ENCODE results near the gene ITPR3. TPM values are rescaled to one million over a fixed set of nuclear protein-coding genes. Genes with fewer than 3 reads are reported as not detected.

Gene ITPR3
- polyA plus RNA-seq, 3 donors: 9.3 to 13.8 (median 13.5) TPM

DNA sequence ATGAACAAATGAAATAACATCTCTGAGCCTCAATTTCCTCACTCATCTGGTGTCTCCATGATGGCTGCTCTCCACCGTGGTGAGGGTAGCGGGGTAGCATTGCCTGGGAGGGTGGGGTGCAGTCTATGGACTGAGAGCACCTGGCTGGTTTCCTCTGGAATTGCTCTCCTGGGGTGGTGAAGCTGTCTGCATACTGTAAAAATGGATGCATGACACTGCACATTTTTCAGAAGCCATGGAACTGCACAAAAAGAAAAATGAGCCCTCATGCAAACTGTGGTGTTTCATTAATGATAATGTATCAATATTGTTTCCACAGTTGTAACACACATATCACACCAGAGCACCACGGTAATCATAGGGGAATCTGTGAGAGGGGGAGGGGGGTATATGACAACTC is 12.1 kb upstream of the ITPR3 start:
- WGBS, 3 donors: 41 to 53% (median 48%) methylated on average over 3 of the region's 3 CpGs
- H3K27ac ChIP-seq (ENCODE audit: low read depth, low read length): no peak overlapping the region

GRCh38 chr6:33609528-33609927 is 11.6 kb upstream of the ITPR3 start:
- no peak overlapping the region for H3K27ac ChIP-seq (ENCODE audit: low read depth, low read length)
- WGBS, 3 donors: 28 to 48% (median 41%) methylated on average over 6 of the region's 6 CpGs

DNA sequence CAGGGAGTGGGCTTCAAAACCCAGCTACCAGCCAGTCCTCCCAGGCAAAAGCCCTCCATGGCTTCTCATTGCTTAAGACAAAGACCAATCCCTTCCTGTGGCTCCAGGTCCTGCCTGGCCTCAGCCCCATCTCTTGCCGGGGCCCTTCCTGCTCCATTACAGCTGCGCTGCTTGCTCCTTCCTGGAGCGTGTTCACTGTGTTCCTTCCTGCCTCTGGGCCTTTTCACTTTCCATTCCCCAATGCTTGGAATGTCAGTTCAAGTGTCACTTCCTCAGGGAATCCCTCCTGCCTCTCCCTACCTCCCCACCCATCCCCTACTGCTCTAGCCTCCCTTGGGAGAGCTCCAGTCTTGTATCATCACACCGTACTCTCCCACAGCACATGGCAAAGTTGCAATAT is 11.1 kb upstream of the ITPR3 start:
- no peak overlapping the region for H3K27ac ChIP-seq (ENCODE audit: low read depth, low read length)
- WGBS, 3 donors: 50 to 71% (median 58%) methylated on average over 4 of the region's 4 CpGs

- H3K27ac ChIP-seq (ENCODE audit: low read depth, low read length): no peak overlapping the region
- 71 to 79% (median 78%) methylated on average over 21 to 22 of the region's 22 CpGs for WGBS, 3 donors
Observed at GRCh38 chr6:33610779-33611732, 10.1 kb upstream of the ITPR3 start.

- no peak overlapping the region for H3K27ac ChIP-seq (ENCODE audit: low read depth, low read length)
- WGBS, 3 donors: 53 to 87% (median 81%) methylated on average over 8 of the region's 8 CpGs
Observed at GRCh38 chr6:33613146-33613794, 7.9 kb upstream of the ITPR3 start.

DNA sequence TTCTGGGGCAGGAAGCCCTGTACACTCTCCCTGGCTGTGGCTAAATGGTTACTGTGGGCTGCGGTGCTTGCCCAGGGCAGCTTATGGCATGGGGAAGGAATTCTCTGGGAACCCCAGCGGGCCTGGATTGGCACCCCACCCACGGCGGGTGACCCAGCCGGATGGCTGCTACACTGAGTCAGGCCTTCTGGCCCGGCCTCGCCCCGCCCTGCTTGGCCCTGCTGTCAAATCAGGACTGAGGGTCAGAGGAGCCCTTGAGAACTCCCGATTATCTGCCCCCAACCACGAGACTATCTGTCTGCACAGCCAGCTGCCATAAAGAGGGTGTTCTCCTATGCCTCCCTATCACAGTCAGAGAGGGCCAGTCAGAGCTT is 7.3 kb upstream of the ITPR3 start:
- H3K27ac ChIP-seq (ENCODE audit: low read depth, low read length): no peak overlapping the region
- 63 to 69% (median 64%) methylated on average over 9 to 10 of the region's 10 CpGs for WGBS, 3 donors

GRCh38 chr6:33616113-33616512 is 5.0 kb upstream of the ITPR3 start:
- 81 to 89% methylated on average over 2 of the region's 2 CpGs; no CpG with 5 or more reads in 1 of the 3 donors for WGBS, 3 donors
- no peak overlapping the region for H3K27ac ChIP-seq (ENCODE audit: low read depth, low read length)

DNA sequence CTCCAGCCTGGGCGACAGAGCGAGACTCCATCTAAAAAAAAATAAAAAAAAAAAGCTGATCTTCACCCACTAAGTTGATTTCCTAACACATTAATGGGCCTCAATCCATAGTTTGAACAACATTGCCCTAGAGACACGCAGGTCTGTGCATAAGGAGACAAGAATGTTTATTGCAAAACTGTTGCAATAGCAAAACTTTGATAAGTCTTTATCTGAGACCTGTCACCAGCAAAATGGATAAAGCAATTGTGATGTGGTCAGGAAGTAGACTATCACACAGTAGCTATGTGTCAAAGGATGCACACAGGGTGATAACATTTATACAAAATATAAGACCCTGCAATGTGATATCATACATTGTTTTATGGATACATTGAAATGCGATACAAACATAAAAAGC is 4.2 kb upstream of the ITPR3 start:
- 75 to 89% methylated on average over 2 to 4 of the region's 4 CpGs; no CpG with 5 or more reads in 1 of the 3 donors for WGBS, 3 donors
- no peak overlapping the region for H3K27ac ChIP-seq (ENCODE audit: low read depth, low read length)

GRCh38 chr6:33619166-33619840 is 1.8 kb upstream of the ITPR3 start:
- H3K27ac ChIP-seq (ENCODE audit: low read depth, low read length): peak overlapping the region; percentile 17
- 42 to 57% (median 44%) methylated on average over 5 of the region's 5 CpGs for WGBS, 3 donors

DNA sequence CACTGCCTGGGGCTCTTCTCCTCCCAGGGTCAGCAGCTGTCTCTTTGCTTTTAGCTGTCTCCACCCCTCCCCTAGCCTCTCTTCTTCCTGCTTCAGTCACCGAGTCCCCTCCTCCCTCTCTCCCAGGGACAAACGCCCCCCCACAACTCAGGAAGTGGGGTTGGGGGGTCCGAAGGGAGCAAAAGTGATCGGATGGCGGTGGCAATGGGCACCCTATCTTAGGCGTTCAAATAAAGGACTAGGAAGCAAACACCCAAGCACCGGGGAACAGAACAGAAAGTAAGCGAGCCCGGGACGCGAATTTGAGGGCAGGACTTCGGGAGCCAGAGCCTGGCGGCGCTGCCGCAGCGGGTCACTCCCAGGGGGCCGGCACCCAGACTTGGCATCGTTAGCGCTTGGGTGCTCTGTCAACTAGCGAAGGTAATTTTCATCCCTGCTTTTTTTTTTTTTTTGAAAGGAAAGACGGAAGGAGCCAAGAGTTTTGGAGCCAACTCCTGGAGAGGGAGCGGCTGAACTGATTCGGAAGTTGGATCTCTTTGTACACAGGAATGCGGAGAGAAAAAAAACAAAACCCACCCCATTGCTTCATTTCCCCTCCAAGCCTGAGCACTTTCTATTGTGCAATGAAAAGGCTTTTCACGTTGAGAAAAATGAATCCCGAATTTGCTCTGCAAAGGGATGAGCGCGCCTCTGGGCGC is 815 bp upstream of the ITPR3 start:
- WGBS, 3 donors: 0 to 1% (median 0%) methylated on average over 29 of the region's 29 CpGs
- H3K27ac ChIP-seq (ENCODE audit: low read depth, low read length): peak overlapping the region; percentile 68

DNA sequence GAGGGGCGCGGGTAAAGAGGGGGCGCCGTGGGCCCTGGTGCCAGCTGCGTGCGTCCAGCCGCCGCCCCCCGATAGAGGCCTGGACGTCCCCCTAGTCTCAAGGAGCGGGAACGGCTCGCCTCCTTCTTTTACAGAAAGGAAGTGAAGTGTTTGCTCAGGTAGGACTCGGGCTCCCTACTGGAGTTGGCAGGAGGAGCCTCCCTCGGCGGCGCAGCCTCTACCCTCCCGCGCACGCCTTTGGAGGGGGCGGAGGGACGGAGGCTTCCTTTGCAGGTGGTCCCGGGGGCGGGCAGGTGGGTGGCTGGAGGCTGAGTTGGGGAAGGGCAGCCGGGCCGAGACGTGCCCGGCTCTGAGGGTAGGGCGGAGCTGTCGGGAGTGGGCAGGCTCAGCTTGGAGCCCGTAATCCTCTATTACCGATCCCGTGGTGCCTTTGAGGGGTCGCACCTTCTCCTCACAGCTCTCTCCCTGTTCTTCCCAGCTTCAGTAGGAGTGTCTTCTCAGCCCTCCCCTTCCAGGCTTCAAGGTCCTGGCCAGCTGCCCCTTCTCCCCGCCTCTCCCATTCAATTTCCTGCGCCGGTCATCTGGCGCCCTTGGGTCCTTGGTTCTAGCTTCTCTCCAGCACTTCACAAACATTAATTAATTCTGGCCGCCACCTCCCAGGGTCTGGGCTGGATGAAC is 728 bp downstream of the ITPR3 start:
- 5 to 7% (median 6%) methylated on average over 38 to 39 of the region's 39 CpGs for WGBS, 3 donors
- H3K27ac ChIP-seq (ENCODE audit: low read depth, low read length): no peak overlapping the region

DNA sequence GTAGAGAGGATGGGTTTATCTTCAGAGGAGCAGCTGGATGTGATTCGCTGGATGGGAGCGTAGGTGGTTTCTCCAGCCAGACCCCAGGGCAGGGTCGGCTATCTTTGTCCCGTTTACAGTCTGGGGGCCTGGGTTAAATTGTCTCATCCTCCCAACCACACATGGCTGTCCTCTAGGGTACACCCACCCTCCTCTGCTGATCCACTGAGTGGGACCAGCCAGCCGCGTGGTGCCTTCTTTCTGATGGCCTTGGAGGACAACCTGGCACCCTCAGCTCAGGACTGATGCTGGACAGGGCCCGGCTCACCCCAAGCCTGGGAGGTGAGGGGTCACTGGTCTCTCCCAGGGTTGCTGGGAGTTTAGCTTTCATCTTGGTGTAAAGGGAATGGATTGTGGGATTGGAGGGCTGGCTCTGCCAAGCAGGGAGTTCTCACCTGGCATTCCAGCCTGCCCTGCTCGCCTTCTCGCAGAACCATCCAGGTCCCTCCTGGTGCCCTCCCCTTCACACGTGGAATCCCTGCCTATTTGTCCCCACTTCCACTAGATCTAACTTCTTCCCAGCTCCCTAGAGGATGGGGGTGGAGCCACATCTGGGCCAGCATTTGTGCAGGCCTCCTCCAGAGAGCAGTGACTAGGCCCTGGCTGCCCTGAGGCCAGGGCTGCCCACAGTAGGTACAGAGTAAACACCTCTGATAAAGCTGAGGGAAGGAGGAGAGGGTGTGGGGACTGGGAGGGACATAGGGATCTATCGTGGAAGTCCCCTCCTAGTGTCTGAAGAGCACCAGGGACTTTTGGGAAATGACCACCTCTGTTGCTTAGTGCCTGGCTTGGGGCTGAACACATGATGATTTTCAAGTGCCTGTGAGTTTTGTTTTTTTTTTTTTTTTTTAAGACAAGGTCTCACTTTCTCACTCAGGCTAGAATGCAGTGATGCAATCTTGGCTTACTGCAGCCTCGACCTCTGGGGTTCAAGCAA is 1.6 kb downstream of the ITPR3 start:
- peak overlapping the region; percentile 3 for H3K27ac ChIP-seq (ENCODE audit: low read depth, low read length)
- WGBS, 3 donors: 53 to 67% (median 64%) methylated on average over 12 of the region's 12 CpGs

GRCh38 chr6:33623895-33624381 is 2.8 kb downstream of the ITPR3 start:
- 79 to 92% (median 83%) methylated on average over 6 of the region's 6 CpGs for WGBS, 3 donors

DNA sequence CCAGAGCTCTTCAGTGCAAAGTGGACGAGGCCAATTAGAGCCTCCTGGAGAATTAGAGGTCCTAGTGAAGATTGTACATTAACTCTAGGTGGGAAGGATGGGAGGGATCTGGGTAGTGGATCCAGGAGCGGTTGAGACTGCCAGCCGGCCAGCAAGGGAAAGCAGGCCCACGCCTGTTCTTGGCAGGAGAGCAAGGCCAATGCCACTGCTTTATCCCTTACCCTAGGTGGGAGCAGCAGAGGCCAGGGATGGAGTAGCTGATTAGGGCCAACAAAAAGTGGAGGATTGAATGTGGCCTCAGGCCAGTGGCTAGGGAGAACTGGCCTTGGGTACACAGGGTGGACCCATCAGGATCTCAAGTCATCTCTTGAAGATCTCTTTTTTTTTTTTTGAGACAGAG is 3.7 kb downstream of the ITPR3 start:
- WGBS, 3 donors: 79 to 86% (median 85%) methylated on average over 4 of the region's 4 CpGs
- H3K27ac ChIP-seq (ENCODE audit: low read depth, low read length): no peak overlapping the region

More at GRCh38 chr6:33623895-33624381, 2.8 kb downstream of the ITPR3 start:
- H3K27ac ChIP-seq (ENCODE audit: low read depth, low read length): no peak overlapping the region

DNA sequence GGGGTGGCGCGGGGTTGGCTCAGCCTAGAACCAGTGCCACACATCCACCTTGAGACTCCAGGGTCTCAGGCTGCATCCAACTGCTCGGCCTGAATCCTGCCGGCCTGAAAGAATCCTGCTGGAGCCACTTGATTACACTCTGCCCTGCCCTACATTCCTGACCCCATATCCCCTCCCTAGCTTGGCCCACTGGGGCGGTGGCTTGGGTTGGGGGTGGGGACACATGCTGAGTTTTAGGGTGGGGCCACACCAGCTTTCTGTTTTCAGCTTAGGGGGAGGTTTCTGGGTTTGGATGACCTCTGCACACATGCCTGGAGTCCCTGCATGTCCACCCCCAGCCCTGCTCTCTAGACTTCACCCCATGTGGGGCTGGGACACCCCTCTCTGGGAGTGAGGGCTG is 6.8 kb downstream of the ITPR3 start:
- no peak overlapping the region for H3K27ac ChIP-seq (ENCODE audit: low read depth, low read length)
- WGBS, 3 donors: 59 to 71% (median 66%) methylated on average over 5 of the region's 5 CpGs

DNA sequence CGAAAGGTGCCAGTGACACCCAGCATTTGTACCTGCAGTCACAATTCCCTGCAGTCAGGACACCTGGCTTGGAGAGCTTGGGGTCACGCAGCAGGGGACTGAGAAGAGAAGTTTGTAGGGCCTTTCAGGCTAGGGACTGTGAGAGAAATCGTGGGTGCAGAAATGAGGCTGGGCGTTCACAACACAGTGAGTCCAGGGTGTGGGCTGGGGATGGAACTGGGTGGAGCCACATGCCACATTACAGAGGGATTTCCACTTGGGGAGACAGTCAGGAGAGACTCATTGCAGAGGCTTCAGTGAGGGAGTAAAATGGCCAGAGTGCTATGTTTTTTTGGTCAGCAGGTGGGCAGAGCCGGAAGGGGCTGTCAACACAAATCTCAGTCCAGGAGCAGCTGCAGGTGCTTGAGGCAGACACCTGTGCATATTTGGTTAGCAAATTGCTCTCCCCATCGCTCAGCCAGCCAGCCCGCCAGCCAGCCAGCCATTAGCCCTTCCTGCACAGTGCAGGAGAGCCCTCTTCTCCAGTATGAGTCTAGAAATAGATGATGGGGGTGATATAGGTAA is 7.4 kb downstream of the ITPR3 start:
- no peak overlapping the region for H3K27ac ChIP-seq (ENCODE audit: low read depth, low read length)
- WGBS, 3 donors: 82 to 88% (median 84%) methylated on average over 7 of the region's 7 CpGs
